Activated T-helper 9 cell treated with anti-CD3 and anti-CD28 coated beads, Interleukin-2, amount 50 U/mL, for 16 hours (primary cell): ENCODE measurements around the gene SPC24.
"Not testable (repeated sequence)": the region's sequence is repeated elsewhere in the genome, so short reads cannot be mapped to it uniquely, and the experiment has no call there.

Experiments
- DNase-seq: peaks from one replicate; pipeline ENCODE4 v3.0.0-alpha.2; 2020; ENCODE audit warnings: low read depth

SPC24 gene

DNA sequence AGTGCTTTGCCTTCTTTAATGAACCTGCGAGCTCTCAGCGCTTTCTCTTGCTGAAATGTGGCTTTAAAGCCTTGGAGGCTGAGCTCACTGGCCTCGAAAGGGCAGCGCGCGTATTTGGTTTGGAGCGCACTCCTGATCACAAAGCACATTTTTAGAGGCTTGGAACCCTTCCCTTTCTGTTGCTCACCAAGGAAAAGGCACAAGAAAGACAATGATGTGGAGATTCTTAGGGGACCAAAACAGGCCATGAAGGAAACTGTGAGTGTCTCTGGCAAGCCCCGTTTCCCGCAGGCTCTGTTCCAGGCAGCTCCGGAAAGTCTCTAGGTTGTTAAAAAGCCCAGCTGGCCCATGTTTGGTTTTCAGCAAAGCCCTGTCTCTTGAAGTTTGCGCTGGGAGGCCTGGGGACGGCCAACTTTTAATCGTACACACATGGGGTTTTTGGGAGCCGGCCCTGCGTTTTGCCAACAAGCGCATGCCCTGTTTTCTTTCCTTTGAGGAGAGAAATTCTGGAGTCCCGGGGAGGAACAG lies 9.4 kb upstream of the SPC24 start:
- DNase-seq, result no peak

DNA sequence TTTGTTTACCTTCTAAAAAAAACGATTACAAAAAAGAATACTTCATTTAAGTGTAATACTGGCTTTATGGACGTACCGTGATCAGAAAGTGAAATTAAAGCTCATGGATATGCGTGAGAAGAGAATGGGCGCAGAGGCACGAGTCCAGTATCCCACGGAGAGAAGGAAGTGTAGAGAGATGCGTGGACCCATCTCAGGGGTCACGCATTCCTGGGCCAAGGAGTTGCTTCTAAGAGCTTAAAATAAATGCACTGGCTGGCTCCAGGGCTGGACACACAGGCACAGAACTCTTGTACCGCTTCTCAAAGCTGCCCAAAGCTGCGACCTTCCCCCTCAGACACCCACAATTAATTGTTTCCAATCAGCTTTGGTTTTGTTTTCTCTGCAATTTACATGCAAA lies 8.7 kb upstream of the SPC24 start:
- no peak for DNase-seq

DNA sequence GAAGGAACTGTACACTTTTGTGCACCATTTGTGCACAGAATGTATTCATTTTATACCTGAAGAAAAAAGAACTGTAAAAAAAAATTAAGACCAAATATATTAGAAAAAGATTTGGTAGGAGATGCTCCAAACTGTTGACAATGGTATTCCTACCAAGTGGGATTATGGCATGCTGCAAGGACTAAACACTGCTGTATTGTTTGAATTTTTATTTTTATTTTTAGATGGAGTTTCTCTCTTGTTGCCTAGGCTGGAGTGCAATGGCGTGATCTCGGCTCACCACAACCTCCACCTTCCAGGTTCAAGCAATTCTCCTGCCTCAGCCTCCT lies 4.8 kb upstream of the SPC24 start:
- not testable (repeated sequence) for DNase-seq

- DNase-seq, result no peak
These were observed 4.2 kb upstream of the SPC24 start for GRCh38 chr19:11159598-11160439.

DNA sequence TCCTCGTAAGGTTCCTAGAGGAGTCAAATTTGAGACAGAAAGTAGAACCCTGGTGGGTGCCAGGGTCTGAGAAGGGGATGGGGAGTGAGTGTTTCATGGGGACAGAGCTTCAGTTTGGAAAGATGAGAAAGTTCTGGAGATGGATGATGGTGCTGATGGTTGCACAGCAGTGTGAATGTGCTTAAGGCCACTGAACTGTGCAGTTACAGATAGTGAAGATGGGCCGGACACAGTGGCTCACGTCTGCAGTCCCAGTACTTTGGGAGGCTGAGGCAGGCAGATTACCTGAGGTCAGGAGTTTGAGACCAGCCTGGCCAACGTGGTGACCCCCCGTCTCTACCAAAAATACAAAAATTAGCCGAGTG lies 917 bp downstream of the SPC24 start:
- DNase-seq, result no peak

DNA sequence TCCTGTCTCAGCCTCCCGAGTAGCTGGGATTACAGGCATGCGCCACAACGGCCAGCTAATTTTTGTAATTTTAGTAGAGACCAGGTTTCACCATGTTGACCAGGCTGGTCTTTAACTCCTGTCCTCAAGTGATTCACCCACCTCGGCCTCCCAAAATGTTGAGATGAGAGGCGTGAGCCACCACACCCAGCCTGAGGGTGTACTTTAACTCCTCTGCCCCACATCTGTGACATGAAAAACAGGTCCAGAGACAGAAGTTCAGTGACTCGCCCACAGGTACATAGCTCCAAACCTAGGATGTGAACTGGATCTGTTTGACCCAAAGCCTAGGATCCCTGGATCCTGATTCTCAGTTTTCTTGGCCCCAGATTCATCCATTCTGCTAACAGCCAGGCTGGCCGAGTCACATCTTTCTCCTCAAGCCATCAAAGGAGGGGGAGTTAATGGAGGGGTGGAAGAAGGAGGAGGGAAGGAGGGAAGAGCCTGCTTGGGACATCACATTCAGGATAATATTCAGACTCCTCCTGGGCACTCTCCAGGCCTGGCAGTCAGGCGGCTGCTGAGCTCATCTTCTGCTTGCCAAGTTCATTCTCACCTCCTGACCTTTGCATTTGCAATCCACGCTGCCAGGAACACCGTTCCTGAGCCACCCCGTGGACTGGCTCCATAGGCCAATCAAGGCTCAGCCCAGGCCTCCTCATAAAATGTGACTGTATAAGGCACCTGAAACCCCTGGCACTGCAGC lies 3.1 kb downstream of the SPC24 start:
- DNase-seq, result no peak

GRCh38 chr19:11151181-11151580 lies 4.4 kb downstream of the SPC24 start:
- DNase-seq, result no peak

DNA sequence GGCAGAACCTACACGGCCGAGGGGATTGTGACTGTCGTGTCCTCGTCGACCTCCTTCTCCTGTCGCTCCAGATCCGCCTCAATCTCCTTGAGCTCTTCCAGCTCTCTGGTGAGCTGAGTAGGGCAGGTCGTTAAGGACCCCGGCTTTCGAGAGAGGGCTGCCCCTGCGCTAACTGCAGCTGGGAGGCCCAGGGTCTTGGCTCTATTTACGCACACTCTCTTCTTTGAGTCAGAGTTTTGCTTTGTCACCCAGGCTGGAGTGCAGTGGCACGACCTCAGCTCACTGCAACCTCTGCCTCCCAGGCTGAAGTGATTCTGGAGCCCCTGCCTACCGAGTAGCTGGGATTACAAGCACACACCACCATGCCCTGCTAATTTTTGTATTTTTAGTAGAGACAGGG lies 7.6 kb downstream of the SPC24 start:
- DNase-seq, result no peak

DNA sequence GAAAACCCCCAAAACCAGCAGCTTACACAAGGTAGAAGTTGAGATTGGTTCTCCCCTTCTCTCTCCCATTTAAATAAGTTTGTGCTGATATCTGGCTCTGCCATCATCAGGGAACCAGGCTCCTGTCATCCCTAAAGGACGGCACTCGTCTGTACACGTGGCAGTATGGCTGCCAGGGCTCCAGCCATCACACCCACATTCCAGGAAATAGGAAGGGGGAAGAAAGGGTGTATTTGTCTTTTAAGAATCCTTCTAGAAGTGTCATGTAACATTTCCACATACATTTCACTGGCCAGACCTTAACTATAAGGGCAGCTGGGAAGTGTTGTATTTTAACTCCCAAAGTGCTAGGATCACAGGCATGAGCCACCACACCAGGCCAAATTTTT lies 10.1 kb downstream of the SPC24 start:
- DNase-seq, result no peak

DNA sequence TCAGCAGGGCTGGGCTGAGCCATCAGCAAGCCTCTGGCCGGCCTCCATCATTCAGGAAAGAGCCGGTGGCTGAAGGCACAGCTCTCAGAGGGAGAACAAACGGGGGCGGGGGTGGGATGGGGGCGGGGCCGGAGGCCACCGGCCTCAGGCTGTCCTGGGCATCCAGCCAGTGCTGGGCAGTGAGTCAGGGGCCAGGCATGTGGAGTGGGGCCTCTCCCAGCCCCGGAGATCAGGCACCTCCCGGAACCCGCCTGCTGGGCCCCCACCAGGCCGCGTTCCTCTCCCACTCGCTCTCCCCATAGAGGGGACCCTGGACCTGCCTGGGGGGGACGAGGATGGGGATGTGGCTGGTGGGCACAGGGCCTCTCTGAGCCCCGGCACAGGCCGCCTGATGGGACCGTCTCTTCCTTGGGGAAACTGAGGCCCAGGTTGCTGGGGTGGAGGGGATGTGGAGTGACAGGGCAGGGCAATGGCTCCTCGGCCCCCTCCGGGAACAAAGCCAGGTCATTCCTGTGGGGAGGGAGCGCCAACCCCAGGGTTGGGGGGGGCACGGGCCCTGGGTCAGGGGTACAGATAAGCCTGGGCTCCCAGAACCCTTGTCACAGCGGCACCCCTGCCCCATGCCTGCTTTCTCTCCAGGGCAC lies 12.9 kb downstream of the SPC24 start:
- DNase-seq, result no peak

DNA sequence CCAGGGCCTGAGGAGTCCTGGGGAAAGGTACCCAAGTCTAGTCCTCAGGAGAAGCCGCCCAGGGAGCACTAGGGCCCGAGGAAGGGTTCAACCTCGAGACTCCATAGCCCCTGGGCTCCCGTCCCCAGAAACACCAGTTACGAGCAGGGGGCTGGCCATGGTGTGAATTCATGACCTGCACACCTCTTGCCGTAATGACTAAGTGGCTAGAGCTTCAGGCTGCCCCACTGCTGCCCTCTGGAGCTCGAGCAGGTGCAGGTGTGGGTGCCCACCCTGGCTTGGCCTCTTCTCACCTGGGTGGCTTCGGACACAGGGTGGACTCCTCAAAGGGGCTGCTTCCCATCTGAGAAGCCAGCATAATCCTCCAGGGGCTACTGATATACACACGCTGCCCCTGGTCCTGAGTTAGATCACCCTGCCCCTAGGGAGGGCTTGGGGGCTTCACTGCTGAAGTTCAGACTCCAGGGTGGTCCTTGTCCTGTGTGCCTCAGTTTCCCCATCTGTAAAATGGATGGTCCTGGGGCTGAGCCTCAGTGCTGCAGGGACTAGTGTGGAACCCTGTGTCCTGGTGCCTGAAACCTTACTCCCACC lies 13.6 kb downstream of the SPC24 start:
- DNase-seq, result no peak

GRCh38 chr19:11140896-11141295 lies 14.7 kb downstream of the SPC24 start:
- no peak for DNase-seq

DNA sequence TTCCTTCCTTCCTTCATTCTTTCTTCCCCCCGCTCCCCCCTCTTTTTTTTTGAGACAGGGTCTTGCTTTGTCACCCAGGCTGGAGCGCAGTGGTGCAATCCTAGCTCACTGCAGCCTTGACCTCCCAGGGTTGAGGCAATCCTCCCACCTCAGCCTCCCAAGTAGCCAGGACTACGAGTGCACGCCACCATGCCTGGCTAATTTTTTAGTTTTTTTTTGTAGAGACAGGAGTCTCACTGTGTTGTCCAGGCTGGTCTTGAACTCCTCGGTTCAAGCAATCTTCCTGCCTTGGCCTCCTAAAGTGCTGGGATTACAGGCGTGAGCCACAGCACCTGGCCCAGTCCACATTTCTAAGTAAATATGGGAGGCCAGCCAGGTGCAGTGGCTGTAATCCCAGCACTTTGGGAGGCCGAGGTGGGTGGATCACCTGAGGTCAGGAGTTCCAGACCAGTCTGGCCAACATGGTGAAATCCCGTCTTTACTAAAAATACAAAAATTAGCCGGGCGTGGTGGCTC lies 15.5 kb downstream of the SPC24 start:
- DNase-seq, result not testable (repeated sequence)

DNA sequence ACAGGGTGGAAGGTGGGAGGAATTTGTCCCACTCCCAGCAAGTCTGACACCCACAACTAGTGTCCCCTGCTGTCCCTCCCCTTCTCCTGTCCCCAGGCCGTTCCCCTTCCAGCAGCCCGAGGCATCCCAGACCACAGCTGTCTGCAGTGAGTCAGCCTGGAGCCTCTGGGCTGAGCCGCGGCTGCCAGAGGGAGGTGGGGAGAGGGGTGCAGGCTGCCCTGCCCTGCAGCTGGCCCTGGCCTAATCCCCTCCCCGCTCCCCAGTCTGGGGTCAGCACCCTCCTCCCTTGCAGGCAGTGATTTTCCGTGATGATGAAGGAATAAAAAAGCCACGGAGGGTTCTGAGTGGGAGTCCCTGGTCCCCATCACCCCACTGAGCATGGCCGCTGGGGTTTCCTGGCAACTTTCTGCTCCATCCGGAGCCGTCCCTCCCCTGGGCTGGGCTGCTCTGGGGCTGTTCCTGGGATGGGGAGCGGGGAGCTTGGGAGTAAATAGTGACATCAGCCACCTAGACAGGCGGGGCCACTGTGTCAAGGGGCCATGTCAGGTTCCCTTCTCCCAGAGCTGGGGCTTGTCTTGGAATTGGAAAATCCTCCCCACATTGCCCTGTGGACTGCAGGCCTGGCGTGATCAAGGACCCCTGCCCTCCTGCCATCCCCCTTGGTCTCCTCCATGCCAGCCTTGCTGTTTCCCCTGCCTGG lies 16.8 kb downstream of the SPC24 start:
- DNase-seq, result no peak

GRCh38 chr19:11137542-11138384 lies 17.8 kb downstream of the SPC24 start:
- peak; percentile 26 for DNase-seq

DNA sequence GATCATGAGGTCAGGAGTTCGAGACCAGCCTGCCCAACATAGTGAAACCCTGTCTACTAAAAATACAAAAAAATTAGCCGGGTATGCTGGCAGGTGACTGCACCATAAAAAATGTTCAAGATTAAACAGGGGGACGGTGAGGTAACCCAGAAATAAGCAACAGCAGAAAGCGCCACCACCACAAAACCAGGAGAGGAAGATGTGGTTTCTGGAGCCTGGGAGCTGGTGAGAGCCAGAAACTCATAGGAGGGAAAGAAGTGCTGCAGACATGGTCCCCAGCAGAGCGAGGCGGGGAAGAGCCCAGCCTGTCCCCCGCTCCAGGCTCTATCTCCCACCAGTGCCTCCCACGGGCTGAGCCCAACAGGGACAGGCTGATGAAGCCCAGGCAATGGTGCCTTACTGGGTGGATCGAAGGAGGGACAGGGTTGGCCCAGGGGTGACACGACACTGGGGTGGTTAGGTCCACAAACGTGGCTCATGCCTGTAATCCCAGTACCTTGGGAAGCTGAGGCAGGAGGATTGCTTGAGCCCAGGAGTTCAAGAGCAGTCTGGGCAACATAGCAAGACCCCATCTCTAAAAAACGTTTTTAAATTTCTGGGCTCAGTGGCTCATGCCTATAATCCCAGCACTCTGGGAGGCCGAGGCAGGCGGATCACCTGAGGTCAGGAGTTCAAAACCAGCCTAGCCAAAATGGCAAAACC lies 19.0 kb downstream of the SPC24 start:
- DNase-seq, result no peak

DNA sequence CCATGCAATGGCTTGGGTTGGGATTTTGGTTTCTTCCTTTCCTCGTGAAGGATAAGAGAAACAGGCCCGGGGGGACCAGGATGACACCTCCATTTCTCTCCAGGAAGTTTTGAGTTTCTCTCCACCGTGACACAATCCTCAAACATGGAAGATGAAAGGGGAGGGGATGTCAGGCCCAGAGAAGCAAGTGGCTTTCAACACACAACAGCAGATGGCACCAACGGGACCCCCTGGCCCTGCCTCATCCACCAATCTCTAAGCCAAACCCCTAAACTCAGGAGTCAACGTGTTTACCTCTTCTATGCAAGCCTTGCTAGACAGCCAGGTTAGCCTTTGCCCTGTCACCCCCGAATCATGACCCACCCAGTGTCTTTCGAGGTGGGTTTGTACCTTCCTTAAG lies 24.1 kb downstream of the SPC24 start:
- DNase-seq, result no peak

GRCh38 chr19:11130824-11131455 lies 24.6 kb downstream of the SPC24 start:
- DNase-seq, result peak; percentile 58

DNA sequence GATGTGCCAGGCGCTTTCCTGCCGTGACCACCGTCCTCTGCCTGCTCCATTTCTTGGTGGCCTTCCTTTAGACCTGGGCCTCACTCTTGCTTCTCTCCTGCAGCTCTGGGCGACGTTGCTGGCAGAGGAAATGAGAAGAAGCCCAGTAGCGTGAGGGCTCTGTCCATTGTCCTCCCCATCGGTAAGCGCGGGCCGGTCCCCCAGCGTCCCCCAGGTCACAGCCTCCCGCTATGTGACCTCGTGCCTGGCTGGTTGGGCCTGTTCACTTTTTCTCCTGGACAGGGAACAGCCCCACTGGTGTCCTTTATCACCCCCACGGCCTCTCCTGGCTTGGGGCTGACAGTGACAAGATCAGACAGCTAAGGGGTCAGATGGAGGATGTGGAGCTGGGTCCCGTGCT lies 27.7 kb downstream of the SPC24 start:
- DNase-seq, result no peak
